HG03520 (cell line): ENCODE results near the gene TNFRSF1A.
"Not testable (repeated sequence)": the region's sequence is repeated elsewhere in the genome, so short reads cannot be mapped to it uniquely, and the experiment has no call there.

Experiments used
- ATAC-seq: cut with Tn5 transposase; IDR thresholded peaks from one replicate; pipeline ENCODE4 v1.9.1; 2021; ENCODE audit warnings: mild to moderate bottlenecking, moderate library complexity; ENCODE audit not compliant: unreplicated experiment

TNFRSF1A gene

DNA sequence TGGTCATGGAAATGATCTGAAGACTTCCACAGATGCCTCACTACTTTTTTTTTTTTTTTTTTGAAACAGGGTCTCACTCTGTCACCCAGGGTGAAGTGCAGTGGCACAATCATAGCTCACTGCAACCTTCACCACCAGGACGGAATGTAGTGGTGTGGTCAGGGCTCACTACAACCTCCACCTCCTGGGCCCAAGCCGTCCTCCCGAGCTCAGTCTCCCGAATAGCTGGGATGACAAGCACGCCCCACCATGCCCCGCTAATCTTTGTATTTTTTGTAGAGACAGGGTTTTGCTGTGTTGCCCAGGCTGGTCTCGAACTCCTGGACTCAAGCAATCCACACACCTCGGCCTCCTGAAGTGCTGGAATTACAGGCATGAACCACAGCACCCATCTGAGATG is 3.3 kb downstream of the TNFRSF1A start:
- not testable (repeated sequence) for ATAC-seq

DNA sequence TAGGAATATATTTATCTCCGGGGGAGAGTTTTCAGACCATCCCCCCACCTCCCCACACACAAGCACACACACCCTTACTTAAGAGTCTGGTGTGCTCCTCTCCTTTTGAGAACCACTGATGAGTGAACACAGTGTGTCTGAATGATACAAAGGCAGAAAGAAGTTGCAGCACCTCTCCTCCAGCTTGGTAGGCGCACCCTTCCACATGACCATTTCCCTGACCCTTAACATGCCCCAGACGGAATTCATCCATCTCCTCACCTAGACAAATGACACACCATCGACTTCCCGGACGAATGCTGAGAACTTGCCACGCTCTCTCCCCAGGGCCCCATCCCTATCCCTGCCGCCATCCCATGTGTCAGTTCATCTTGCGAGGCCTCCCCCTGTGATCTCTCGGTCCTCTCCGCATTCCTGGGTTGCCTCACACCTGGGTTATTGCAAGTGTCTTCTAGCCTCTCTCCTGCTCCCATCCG is 3.9 kb downstream of the TNFRSF1A start:
- ATAC-seq = no peak

GRCh38 chr12:6336889-6337853 is 4.7 kb downstream of the TNFRSF1A start:
- no peak for ATAC-seq

- no peak for ATAC-seq
These were observed 5.6 kb downstream of the TNFRSF1A start for GRCh38 chr12:6336079-6336888.

GRCh38 chr12:6335451-6336078 is 6.3 kb downstream of the TNFRSF1A start:
- peak; percentile 69 for ATAC-seq

DNA sequence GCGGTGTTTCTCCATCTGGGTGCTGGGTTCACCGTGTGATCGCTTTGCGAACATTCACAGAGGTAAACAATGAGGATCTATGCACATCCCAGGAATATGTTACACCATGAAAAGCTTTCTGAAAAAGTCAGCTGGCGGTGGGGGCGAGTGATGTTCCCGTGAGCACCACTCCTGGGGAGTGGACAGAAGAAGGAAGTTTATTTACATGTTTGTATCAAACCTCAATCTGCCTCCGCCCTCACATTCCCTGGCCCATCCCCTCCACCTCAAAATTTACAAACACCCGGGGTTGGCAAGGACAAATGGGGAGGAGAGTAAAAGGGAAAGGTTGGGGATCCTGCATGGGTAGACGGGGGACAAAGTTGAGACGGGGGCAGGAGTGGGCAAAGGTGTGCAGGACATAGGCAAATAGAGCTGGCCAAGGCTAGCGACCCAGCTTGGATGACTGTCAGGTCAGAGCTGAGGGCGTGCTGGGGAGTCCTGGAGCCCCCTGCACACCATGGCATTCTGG is 6.9 kb downstream of the TNFRSF1A start:
- ATAC-seq = no peak

- no peak for ATAC-seq
These were observed 7.5 kb downstream of the TNFRSF1A start for GRCh38 chr12:6334359-6334758.

GRCh38 chr12:6333566-6333965 is 8.3 kb downstream of the TNFRSF1A start:
- no peak for ATAC-seq

- ATAC-seq = no peak
These were observed 8.8 kb downstream of the TNFRSF1A start for GRCh38 chr12:6333029-6333428.

- no peak for ATAC-seq
These were observed 9.4 kb downstream of the TNFRSF1A start for GRCh38 chr12:6332459-6332858.

- ATAC-seq = no peak
These were observed 10.7 kb downstream of the TNFRSF1A start for GRCh38 chr12:6330999-6331714.

GRCh38 chr12:6330192-6330591 is 11.7 kb downstream of the TNFRSF1A start:
- no peak for ATAC-seq

DNA sequence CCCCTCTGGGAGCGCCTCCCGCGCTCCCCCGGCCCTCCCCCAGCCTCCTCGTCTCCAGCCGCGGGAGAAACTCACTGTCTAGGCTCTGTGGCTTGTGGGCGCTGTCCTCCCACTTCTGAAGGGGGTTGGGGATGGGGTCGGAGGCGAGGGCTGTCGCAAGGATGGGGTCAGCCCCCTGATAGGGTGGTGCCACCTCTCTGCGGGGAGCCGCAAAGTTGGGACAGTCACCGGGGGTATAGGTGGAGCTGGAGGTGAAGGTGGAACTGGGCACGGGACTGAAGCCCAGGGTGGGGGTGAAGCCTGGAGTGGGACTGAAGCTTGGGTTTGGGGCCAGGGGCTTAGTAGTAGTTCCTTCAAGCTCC is 12.2 kb downstream of the TNFRSF1A start:
- ATAC-seq = no peak

- ATAC-seq = no peak
These were observed 12.8 kb downstream of the TNFRSF1A start for GRCh38 chr12:6328945-6329702.

- no peak for ATAC-seq
These were observed 13.7 kb downstream of the TNFRSF1A start for GRCh38 chr12:6328045-6328779.

DNA sequence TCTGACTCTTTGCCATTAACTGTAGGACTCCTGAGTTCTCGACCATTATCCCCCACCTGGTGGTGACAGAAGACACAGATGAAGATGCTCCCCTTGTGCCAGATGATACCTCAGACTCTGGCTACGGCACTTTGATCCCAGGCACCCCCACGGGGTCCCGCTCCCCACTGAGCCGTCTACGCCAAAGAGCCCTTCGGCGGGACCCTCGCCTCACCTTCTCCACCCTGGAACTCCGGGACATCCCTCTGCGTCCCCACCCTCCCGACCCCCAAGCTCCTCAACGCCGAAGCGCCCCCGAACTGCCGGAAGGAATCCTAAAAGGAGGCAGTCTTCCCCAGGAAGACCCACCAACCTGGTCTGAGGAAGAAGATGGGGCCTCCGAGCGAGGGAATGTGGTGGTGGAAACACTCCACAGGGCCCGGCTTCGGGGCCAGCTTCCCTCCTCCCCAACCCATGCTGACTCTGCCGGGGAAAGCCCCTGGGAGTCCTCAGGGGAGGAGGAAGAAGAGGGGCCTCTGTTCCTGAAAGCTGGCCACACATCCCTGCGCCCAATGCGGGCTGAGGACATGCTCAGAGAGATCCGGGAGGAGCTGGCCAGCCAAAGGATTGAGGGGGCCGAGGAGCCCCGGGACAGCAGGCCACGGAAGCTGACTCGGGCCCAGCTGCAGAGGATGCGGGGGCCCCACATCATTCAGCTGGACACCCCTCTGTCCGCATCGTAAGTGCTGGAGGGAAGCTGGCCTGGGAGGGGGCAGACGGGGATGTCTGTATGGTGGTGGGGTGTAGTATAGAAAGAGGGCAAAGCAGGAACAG is 14.4 kb downstream of the TNFRSF1A start:
- no peak for ATAC-seq

DNA sequence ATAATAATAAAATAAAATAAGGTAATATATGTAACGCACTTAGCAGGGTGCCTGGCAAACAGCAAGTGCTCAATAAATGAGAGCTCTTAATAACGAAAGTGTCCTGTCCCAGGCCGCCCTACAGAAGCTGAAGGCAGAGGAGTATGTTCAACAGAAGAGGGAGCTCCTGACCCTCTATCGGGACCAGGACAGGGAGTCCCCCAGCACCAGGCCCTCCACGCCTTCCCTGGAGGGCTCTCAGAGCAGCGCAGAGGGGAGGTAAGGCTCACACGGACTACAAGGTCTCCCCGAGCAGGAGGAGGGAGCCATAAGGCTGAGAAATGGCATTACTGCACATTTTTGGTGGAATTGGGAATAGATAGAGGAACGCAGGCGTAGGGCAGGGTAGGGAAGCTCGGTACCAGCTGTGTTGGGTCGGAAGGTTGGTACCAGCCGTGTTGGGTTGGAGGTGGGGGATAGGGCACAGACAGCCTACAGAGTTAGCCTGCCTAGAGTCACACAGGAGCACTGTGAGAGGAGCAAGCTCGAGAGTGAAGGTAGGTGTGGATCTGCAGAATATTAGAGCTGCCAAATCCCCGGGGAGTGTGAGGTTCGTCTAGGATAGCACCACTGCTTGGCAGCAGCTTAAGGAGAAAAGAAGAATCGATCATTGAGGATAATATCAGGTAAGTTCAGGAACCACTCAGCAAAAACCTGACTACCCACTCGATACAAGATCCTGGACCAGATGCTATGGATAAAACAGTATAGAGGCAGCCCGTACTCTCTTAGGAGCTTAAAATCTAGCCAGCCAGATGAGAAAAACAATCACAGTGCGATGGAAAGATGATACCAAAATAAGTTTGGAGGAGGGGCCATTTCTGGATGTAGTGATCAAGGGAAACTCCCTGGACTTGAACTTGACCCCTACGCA is 15.3 kb downstream of the TNFRSF1A start:
- no peak for ATAC-seq
